WTC11 (cell line): ENCODE results near the gene RBMS1. TPM values are rescaled to one million over a fixed set of nuclear protein-coding genes. Genes with fewer than 3 reads are reported as not detected.

Experiments
- ATAC-seq: fragments of 200-7000 bp; cut with Tn5 transposase; 2 replicates; pipeline ENCODE4 v1.10.0; 2021; ENCODE audit warnings: mild to moderate bottlenecking, moderate library complexity
- CTCF ChIA-PET: fragments of 300-600 bp; sonication (Branson Sonifier 250); formaldehyde crosslinking; loops from one replicate; lab custom pipeline; 2021; ENCODE audit warnings: antibody characterized with exemption; lab: Charles Lee
- POLR2A ChIA-PET: fragments of 350-600 bp; sonication (Branson Sonifier 250); formaldehyde crosslinking; loops from one replicate; lab custom pipeline; 2021; ENCODE audit warnings: antibody characterized with exemption; lab: Charles Lee
- DNase-seq: peaks from one replicate; pipeline ENCODE4 v3.0.0; 2021; ENCODE audit warnings: low spot score
- H3K27ac Mint-ChIP-seq: 2 replicates; pipeline ENCODE4 v1.8.0; 2021; ENCODE audit warnings: mixed read lengths
- H3K27me3 Mint-ChIP-seq: 2 replicates; pipeline ENCODE4 v1.8.0; 2021; ENCODE audit warnings: low read depth, mild to moderate bottlenecking, moderate library complexity, mixed read lengths
- H3K36me3 Mint-ChIP-seq: 2 replicates; pipeline ENCODE4 v1.8.0; 2021; ENCODE audit warnings: mixed read lengths
- H3K4me1 Mint-ChIP-seq: 2 replicates; pipeline ENCODE4 v1.8.0; 2022; ENCODE audit warnings: mixed read lengths
- H3K4me3 Mint-ChIP-seq: 2 replicates; pipeline ENCODE4 v1.8.0; 2021; ENCODE audit warnings: mild to moderate bottlenecking, moderate library complexity, mixed read lengths
- H3K9me3 Mint-ChIP-seq: 2 replicates; pipeline ENCODE4 v1.8.0; 2021; ENCODE audit warnings: mixed read lengths
- ATF6 ChIP-seq: sonication (generic); formaldehyde crosslinking; IDR thresholded peaks from 2 replicates; pipeline ENCODE4 v1.8.1; 2023; ENCODE audit warnings: mild to moderate bottlenecking, missing genetic modification reagents
- CREB1 ChIP-seq: sonication (generic); formaldehyde crosslinking; IDR thresholded peaks from 2 replicates; pipeline ENCODE4 v1.8.0; 2023; ENCODE audit warnings: mild to moderate bottlenecking, missing genetic modification reagents
- CREM ChIP-seq: sonication (generic); formaldehyde crosslinking; IDR thresholded peaks from 2 replicates; pipeline ENCODE4 v1.8.1; 2022; ENCODE audit warnings: mild to moderate bottlenecking, missing genetic modification reagents, moderate library complexity
- GABPB1 ChIP-seq: sonication (generic); formaldehyde crosslinking; IDR thresholded peaks from 2 replicates; pipeline ENCODE4 v1.8.1; 2023; ENCODE audit warnings: mild to moderate bottlenecking, missing genetic modification reagents
- JUN ChIP-seq: sonication (generic); formaldehyde crosslinking; IDR thresholded peaks from 2 replicates; pipeline ENCODE4 v1.8.0; 2023; ENCODE audit warnings: mild to moderate bottlenecking, missing genetic modification reagents
- NFATC4 ChIP-seq: fragments of 250-450 bp; sonication (Bioruptor Pico); IDR thresholded peaks from 2 replicates; pipeline ENCODE4 v1.9.0; 2021; ENCODE audit warnings: mild to moderate bottlenecking
- NFE2L1 ChIP-seq: sonication (generic); formaldehyde crosslinking; IDR thresholded peaks from 2 replicates; pipeline ENCODE4 v1.8.1; 2023; ENCODE audit warnings: missing genetic modification reagents
- NFYB ChIP-seq: sonication (generic); formaldehyde crosslinking; conservative IDR thresholded peaks from 2 replicates; pipeline ENCODE4 v1.8.0; 2022; ENCODE audit warnings: low read depth, missing genetic modification reagents
- NR1H2 ChIP-seq: sonication (generic); formaldehyde crosslinking; IDR thresholded peaks from 2 replicates; pipeline ENCODE4 v1.9.0; 2021; ENCODE audit warnings: mild to moderate bottlenecking, moderate library complexity, missing genetic modification reagents
- NR3C1 ChIP-seq: sonication (generic); formaldehyde crosslinking; conservative IDR thresholded peaks from 2 replicates; pipeline ENCODE4 v1.8.1; 2023; ENCODE audit warnings: low read depth, mild to moderate bottlenecking, missing genetic modification reagents
- PRRX2 ChIP-seq: fragments of 250-450 bp; sonication (Bioruptor Pico); IDR thresholded peaks from 2 replicates; pipeline ENCODE4 v1.8.0; 2021; ENCODE audit warnings: mild to moderate bottlenecking
- RORB ChIP-seq: fragments of 250-450 bp; sonication (Bioruptor Pico); IDR thresholded peaks from 2 replicates; pipeline ENCODE4 v1.9.0; 2021; ENCODE audit warnings: mild to moderate bottlenecking
- SMAD3 ChIP-seq: sonication (generic); formaldehyde crosslinking; IDR thresholded peaks from 2 replicates; pipeline ENCODE4 v1.8.0; 2022; ENCODE audit warnings: missing genetic modification reagents, mild to moderate bottlenecking, borderline replicate concordance
- SMAD4 ChIP-seq: sonication (generic); formaldehyde crosslinking; IDR thresholded peaks from 2 replicates; pipeline ENCODE4 v1.8.0; 2022; ENCODE audit warnings: mild to moderate bottlenecking, missing genetic modification reagents
- SOX15 ChIP-seq: fragments of 250-450 bp; sonication (Bioruptor Pico); IDR thresholded peaks from 2 replicates; pipeline ENCODE4 v1.9.0; 2021; ENCODE audit warnings: mild to moderate bottlenecking
- TCF7 ChIP-seq: sonication (generic); formaldehyde crosslinking; IDR thresholded peaks from 2 replicates; pipeline ENCODE4 v1.8.0; 2022; ENCODE audit warnings: mild to moderate bottlenecking, low read depth, missing genetic modification reagents, moderate library complexity
- USF1 ChIP-seq: sonication (generic); formaldehyde crosslinking; IDR thresholded peaks from 2 replicates; pipeline ENCODE4 v1.8.0; 2022; ENCODE audit warnings: mild to moderate bottlenecking, missing genetic modification reagents
- ZBTB43 ChIP-seq: sonication (generic); formaldehyde crosslinking; IDR thresholded peaks from 2 replicates; pipeline ENCODE4 v1.8.1; 2023; ENCODE audit warnings: mild to moderate bottlenecking, missing genetic modification reagents
- ZNF121 ChIP-seq: sonication (generic); formaldehyde crosslinking; IDR thresholded peaks from 2 replicates; pipeline ENCODE4 v1.8.0; 2023; ENCODE audit warnings: missing genetic modification reagents
- ZNF138 ChIP-seq: sonication (generic); formaldehyde crosslinking; conservative IDR thresholded peaks from 2 replicates; pipeline ENCODE4 v1.8.1; 2022; ENCODE audit warnings: mild to moderate bottlenecking, moderate library complexity, missing genetic modification reagents
- ZNF219 ChIP-seq: sonication (generic); formaldehyde crosslinking; IDR thresholded peaks from 2 replicates; pipeline ENCODE4 v1.8.0; 2023; ENCODE audit warnings: missing genetic modification reagents, mild to moderate bottlenecking, borderline replicate concordance
- ZNF232 ChIP-seq: sonication (generic); formaldehyde crosslinking; IDR thresholded peaks from 2 replicates; pipeline ENCODE4 v1.8.0; 2022; ENCODE audit warnings: mild to moderate bottlenecking, missing genetic modification reagents
- ZNF396 ChIP-seq: fragments of 250-450 bp; sonication (Bioruptor Pico); IDR thresholded peaks from 2 replicates; pipeline ENCODE4 v1.8.0; 2021; ENCODE audit warnings: mild to moderate bottlenecking, moderate library complexity, borderline replicate concordance
- ZNF671 ChIP-seq: fragments of 250-450 bp; sonication (Bioruptor Pico); IDR thresholded peaks from 2 replicates; pipeline ENCODE4 v1.8.0; 2021; ENCODE audit warnings: mild to moderate bottlenecking
- total RNA-seq: library from RNA; stranded (reverse); gene quantifications from 3 replicates; pipeline ENCODE4 v1.2.3, GENCODE V29; 2021
- TF ChIP-seq, protein P1 (sequence below): fragments of 200-600 bp; IDR thresholded peaks from 2 replicates; pipeline ENCODE4 v1.8.0; 2022; ENCODE audit warnings: antibody characterized with exemption
- TF ChIP-seq, protein P2 (sequence below): sonication (generic); formaldehyde crosslinking; IDR thresholded peaks from 2 replicates; pipeline ENCODE4 v1.8.1; 2022; ENCODE audit warnings: low read depth, mild to moderate bottlenecking, moderate library complexity, missing genetic modification reagents, borderline replicate concordance

The RBMS1 gene
- total RNA-seq, 1 experiment from 2014 or later = 56.3 TPM

DNA sequence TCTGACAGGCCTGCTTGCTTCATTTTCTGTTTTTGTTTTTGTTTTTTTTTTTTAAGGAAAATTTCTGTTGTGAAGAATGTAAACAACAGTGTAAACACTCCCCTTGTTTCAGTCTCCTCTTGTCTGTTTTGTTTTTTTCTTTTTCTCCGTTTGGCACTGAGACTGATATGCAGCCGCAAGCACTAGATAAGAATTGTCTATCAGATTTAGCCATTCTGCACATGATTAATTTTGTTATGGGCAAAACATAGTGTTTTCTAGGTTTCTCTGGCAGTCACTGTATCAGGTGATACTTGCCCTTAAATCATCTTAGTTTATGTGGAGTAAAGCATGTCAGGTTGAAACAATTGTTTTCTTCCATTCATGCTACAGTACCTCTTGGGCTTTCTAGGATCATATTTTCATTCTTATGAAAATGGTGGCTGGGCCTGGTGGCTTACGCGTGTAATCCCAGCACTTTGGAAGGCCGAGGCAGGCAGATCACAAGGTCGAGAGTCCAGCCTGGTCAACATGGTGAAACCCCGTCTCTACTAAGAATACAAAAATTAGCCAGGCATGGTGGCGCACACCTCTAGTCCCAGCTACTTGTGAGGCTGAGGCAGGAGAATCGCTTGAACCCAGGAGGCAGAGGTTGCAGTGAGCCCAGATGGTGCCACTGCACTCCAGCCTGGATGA is 12.9 kb upstream of the RBMS1 start:
- H3K27me3 Mint-ChIP-seq = no peaks in the 10 kb centered on the region
- ChIA-PET CTCF (no interaction called here), POLR2A (no interaction called here)

GRCh38 chr2:160505256-160505655 is 11.6 kb upstream of the RBMS1 start:
- H3K9me3 Mint-ChIP-seq = no peaks in the 10 kb centered on the region
- ChIA-PET CTCF (no interaction called here), POLR2A (no interaction called here)
- DNase-seq (no peak), ATAC-seq (no peak)
- TF ChIP-seq USF1 (CRISPR knock-in tag) (no peak), ZNF396 (CRISPR knock-in tag) (no peak), NR1H2 (no peak), NFATC4 (CRISPR knock-in tag) (no peak), ZBTB43 (no peak)
- no peaks in the 10 kb centered on the region for H3K27me3 Mint-ChIP-seq
- no peaks in the 10 kb centered on the region for H3K4me1 Mint-ChIP-seq
- H3K36me3 Mint-ChIP-seq = no peaks in the 10 kb centered on the region
- no peak overlapping the region for H3K4me3 Mint-ChIP-seq
- H3K27ac Mint-ChIP-seq = no peak overlapping the region

More for the DNA sequence above, 12.9 kb upstream of the RBMS1 start:
- Mint-ChIP-seq H3K9me3 (no peaks in the 10 kb centered on the region), H3K4me1 (no peaks in the 10 kb centered on the region), H3K4me3 (no peak overlapping the region), H3K36me3 (no peaks in the 10 kb centered on the region), H3K27ac (no peak overlapping the region)
- no peak for ATAC-seq
- no peak for TF ChIP-seq TCF7 (CRISPR knock-in tag)
- no peak for DNase-seq

DNA sequence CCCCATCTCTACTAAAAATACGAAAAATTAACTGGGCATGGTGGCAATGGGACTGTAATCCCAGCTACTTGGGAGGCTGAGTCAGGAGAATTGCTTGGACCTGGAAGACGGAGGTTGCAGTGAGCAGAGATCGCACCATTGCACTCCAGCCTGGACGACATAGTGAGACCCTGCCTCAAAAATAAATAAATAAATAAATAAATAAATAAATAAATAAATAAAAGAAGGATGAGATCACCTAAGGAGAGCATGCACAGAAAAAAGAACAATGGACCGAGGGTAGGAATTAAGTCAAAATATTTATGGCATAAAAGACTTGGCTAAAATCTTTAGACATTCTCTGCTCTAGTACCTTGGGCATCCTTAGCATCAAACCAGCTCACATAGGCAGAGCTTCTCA is 8.9 kb upstream of the RBMS1 start:
- Mint-ChIP-seq H3K4me3 (no peak overlapping the region), H3K4me1 (no peaks in the 10 kb centered on the region), H3K36me3 (no peaks in the 10 kb centered on the region), H3K27ac (no peak overlapping the region), H3K27me3 (no peaks in the 10 kb centered on the region), H3K9me3 (no peaks in the 10 kb centered on the region)
- CTCF ChIA-PET = no interaction called here
- ATAC-seq = no peak
- POLR2A ChIA-PET = no interaction called here
- TF ChIP-seq NFYB (CRISPR knock-in tag) (no peak), RORB (CRISPR knock-in tag) (no peak), CREB1 (no peak), ZNF232 (no peak), ZNF121 (no peak), ZNF671 (CRISPR knock-in tag) (no peak)
- DNase-seq = no peak

DNA sequence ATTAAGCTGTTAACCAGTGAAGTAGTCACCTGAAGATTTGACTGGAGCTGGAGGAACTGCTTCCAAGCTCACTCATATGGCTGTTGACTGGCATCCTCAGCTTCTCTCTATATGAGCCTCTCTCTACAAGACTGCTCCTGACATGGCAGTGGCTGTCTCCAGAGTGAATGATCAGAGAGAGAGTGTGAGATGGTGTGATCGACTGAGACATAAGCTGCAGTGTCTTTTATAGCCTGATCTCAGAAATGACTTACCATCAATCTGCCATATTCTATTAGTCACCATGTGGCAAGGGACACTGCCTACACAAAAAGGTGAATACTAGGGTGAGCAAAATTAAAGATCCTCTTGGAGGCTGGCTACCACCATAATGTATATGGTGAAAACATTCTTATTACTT is 7.8 kb upstream of the RBMS1 start:
- H3K27me3 Mint-ChIP-seq = no peaks in the 10 kb centered on the region
- CTCF ChIA-PET = no interaction called here
- H3K27ac Mint-ChIP-seq = no peak overlapping the region
- no peaks in the 10 kb centered on the region for H3K9me3 Mint-ChIP-seq
- H3K36me3 Mint-ChIP-seq = no peaks in the 10 kb centered on the region
- POLR2A ChIA-PET = interaction anchor here (0.5 kb wide), 1 partner anchor 227 kb away, joined by 6 read pairs; no protein-coding TSS in a partner anchor
- no peak for ATAC-seq
- no peak overlapping the region for H3K4me3 Mint-ChIP-seq
- no peaks in the 10 kb centered on the region for H3K4me1 Mint-ChIP-seq
- no peak for DNase-seq
- TF ChIP-seq ZNF219 (no peak), JUN (CRISPR knock-in tag) (no peak), CREM (CRISPR knock-in tag) (no peak), NFE2L1 (CRISPR knock-in tag) (no peak), SMAD3 (CRISPR knock-in tag) (no peak), ZNF138 (no peak), SOX15 (CRISPR knock-in tag) (no peak), GABPB1 (CRISPR knock-in tag) (no peak), ATF6 (CRISPR knock-in tag) (no peak), PRRX2 (CRISPR knock-in tag) (no peak), CREB1 (no peak), SMAD4 (no peak), NR3C1 (CRISPR knock-in tag) (no peak)
- TF ChIP-seq, protein P1, sequence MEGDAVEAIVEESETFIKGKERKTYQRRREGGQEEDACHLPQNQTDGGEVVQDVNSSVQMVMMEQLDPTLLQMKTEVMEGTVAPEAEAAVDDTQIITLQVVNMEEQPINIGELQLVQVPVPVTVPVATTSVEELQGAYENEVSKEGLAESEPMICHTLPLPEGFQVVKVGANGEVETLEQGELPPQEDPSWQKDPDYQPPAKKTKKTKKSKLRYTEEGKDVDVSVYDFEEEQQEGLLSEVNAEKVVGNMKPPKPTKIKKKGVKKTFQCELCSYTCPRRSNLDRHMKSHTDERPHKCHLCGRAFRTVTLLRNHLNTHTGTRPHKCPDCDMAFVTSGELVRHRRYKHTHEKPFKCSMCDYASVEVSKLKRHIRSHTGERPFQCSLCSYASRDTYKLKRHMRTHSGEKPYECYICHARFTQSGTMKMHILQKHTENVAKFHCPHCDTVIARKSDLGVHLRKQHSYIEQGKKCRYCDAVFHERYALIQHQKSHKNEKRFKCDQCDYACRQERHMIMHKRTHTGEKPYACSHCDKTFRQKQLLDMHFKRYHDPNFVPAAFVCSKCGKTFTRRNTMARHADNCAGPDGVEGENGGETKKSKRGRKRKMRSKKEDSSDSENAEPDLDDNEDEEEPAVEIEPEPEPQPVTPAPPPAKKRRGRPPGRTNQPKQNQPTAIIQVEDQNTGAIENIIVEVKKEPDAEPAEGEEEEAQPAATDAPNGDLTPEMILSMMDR = no peak
- TF ChIP-seq, protein P2, sequence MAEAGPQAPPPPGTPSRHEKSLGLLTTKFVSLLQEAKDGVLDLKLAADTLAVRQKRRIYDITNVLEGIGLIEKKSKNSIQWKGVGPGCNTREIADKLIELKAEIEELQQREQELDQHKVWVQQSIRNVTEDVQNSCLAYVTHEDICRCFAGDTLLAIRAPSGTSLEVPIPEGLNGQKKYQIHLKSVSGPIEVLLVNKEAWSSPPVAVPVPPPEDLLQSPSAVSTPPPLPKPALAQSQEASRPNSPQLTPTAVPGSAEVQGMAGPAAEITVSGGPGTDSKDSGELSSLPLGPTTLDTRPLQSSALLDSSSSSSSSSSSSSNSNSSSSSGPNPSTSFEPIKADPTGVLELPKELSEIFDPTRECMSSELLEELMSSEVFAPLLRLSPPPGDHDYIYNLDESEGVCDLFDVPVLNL (CRISPR knock-in tag) = no peak
